HG02588 (cell line): ENCODE measurements around the gene CCM2.
"Not testable (repeated sequence)": the region's sequence is repeated elsewhere in the genome, so short reads cannot be mapped to it uniquely, and the experiment has no call there.

Source experiments
- ATAC-seq: cut with Tn5 transposase; IDR thresholded peaks from one replicate; pipeline ENCODE4 v1.9.1; 2021; ENCODE audit warnings: mild to moderate bottlenecking, moderate library complexity; ENCODE audit not compliant: unreplicated experiment

CCM2 gene

DNA sequence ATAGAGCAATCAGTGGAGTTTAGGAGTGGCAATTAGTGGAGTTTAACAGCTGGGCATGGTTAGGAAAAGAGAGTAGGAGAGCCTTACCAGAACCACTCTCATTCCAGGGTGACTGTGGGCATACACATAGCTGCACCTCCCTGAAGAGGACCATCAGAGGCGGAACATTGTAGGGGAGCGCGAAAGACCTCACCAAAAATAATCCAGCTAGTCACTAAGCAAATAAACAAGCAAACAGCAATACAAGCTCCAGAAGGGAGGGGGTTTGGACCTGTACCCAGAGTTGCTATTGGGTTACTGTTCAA, 92.9 kb downstream of the CCM2 start:
- ATAC-seq, result no peak

DNA sequence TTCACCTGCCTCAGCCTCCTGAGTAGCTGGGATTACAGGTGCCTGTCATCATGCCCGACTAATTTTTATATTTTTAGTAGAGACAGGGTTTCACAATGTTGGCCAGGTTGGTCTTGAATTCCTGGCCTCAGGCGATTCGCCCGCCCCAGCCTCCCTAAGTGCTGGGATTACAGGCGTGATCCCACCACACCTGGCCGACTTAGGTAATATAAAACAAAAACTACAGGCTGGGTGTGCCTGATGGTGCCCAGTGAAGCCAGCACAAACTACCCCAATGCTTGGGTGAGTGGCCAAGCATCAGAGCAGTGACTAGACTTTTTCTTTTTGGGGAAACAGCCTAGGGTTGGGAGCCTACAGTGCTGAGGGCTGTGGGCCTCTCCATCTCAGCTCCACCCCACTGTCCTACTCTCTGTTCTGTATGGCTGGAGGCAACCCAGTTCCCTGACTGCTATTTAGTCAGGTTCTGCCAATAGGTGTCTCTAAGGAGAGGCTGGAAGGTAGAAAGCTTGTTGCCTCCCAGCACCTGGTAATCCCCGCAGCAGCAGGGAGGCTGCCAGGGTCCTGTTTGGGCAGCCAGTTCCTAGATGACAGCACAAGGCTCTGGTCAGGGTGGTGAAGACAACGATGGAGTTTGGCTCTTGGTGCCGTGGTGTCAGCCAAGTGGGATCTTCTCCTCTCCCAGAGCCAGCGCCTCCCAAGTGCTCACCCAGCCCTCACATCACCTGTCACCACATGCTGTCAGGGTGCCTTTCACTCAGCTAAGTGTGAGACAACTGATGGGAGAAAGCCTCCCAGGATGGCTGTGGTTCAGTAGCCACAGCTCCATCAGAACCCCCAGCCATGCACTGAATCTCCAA, 99.2 kb downstream of the CCM2 start:
- ATAC-seq, result no peak

DNA sequence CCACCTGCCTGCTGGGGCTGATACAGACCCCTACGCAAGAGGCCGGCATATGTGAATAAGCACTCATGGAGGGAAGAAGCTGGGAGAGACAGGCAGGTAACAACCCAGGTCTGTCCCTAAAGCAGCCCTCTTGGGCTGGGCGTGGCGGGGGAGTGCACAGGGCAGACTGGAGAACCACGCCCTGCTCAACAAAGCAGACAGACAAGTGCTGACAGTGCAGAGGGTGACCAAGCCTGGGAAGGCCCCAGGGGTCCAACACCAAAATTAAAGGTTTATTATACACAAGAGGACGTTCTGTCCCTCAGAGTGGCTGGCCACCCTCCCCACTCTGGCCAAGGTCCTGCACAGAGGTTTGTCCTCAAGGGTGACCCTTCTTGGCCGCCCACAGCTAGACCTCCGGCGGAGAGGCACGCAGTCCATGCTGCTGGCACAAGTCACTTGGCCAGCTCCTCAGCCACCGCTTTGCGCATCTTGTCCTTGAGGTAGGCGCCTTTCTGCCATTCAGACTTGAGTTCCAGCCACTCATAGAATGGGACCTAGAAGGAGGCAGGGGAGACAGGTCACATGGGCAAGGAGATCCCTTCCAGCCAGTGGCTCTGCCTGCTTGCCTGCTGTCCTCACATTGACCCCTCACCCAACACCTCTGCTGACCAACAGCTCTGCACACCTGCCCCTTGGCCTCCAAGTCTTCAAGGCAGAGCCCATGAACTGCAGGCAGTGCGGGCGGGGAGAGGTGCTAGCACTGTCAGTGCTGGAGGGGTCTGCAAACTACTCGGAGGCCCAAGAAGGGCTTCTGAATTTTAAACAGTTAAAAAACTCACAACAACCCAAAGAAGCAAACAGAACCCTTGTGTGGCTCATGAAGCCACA, 100.1 kb downstream of the CCM2 start:
- ATAC-seq, result no peak

DNA sequence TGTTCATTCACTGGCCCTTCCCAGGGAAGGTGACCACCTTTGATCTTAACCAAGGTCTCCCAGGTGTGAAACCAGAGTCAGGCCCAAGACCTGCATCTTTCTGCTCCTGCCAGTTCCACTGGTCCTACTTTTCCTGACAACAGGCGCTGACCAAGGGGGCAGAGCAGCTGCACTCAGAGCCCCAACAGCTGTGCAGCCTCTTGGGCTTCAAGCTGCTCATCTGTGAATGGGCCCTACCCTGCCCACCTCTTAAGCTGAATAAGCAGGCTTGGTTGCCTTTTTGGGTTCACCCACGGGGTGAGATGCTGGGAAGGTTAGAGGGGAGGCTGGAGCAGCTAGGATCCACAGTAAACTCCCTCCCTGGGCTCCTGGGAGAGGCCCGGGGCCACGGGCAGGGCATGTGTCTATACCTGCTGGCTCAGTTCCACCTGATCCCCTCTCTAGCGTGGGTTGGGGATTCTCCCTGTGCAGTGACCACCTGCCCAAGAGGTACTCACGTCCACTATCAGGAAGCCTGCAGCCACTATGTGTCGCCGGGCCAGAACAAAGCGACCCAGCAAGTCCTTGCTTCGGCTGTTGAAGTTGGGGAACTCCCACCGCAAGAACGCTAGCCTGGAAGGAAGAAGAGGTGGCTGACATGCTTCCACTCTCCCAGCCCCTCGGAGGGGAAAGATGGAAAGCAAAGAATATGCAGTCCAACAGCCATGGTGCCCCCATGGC, 100.9 kb downstream of the CCM2 start:
- ATAC-seq, result no peak

DNA sequence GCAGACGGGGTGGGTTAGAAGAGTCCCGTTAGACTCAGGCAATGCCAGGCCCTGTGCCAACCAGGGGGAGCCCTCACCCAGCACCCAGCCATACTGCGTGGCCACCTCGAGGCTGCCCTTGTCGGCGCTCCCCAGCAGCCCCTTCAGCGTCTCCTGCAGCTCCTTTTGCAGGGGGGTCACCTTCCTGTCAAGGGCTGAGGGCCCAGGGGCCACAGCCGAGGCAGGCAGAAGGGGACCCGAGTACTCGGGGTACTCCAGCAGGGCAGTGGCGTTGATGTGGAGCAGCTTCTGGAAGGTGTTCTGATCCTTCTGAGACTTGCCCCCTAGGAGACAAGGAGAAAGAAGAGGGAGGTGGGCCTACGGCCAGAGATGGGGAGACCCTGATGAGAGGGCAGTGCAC, 101.7 kb downstream of the CCM2 start:
- ATAC-seq, result no peak

DNA sequence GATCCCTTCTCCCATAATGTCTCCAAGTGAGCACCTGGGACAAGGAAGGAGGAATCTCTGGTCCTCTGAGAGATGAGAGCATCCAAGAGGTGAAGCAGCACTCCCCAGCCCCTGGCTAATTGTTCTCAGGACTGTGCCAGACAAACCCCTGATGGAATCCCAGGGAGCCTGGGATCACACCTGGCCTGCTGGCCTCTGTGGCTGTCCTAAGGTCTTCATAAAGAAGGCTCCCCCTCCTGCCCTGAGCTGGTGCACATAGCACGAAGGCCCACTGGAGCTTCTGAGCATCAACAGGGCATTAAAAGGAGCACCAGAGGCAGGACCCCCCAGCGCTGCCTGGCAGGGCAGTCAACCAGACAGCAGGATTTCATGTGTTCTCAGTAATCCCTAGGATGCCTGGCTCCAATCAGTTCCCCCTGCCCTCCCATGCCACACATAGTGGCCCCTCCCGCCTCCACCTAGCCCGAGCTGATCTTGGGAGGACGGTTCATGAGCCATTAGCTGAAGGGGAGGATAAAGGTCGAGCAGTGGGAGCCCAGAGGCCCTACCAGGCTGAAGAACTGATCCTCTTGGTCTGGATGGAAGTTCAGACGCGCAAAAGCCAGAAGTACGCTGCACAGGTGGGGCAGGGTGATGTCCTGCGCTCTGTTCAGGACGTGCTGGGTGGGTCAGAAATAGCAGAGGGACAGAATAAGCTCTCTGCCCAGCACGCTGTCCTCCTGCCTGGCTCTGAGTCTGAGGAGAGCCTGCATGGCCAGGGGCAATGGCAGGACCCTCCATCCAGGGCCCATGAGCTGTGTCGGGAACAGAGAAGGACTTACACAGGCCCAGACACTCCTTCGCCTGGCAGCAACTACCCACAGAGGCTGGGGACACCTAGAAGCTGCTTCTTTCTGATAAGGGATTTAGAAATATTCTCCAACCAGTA, 103.0 kb downstream of the CCM2 start:
- ATAC-seq, result no peak

DNA sequence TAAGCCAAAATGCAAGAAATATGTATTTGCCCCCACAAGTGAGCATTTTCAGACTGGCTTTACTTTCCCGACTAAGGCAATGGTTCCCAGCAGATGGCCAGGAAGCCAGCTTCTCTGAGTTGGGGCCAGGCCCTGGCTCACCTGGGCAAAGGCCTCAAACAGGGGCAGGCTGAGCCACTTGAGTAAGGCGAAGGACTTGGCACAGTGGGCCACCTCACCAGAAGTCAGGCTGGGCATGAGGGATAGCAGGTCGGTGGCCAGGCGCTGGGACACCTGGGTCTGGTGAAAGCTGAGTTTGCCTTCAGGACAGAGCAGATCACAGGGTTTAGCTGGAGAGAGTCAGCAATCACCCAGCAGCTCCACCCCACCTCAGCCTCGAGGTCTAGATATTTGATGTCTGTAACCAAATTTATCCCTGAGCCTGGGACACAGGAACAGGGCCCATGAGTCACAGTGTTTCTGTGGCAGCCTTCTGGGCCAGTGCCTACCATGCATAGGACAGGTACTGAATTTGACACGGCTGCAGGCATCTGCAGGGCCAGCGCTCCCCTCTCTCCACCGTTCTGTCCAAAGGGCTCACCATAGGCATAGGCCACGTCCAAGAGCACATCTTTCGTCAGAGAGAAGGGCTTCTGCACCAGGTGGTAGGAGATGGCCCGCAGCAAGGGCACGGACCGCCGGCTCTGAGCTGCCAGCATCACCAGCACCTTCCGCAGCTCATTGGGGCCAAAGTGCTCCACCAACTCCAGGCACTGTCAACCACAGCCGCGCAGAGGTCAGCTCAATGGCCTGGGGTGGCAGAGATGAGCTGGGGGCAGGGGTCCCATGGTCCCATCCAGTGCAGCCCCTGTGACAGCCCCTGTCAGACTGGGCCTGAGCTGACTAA, 104.2 kb downstream of the CCM2 start:
- no peak for ATAC-seq

DNA sequence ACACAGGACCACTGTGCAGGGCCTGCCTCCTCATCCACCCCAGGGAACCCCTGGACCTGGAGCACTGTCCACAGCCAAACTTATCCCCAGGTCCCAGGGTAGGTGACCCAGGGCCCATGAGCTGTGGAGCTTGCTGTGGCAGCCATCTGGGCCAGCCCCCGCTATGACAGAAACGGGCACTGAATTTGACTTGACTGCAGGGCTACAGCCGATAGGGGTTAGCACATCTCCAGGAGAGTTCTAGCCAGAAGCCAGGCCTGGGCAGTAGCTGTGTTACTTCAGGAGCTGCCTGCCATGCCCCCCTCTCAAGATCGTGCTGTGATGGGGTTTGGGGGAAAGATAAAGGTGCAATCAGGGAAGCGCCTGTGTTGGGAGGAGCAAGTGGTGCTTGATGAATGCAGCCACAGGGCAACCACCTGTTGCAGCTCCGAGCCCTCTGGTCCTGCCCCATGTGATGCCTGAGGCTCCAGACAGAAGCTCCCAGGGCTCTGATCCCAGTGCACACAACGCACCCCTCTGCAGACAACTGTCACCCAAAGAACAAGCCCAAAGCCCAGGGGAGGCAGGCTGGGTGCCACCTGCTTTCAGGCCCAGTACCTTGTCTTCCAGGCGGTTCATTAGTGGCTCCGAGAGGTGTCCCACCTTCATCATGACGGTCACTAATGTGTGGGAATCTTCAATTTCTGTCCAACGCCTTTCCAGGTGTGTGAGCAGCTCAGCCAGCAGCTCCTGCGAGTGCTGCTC, 105.0 kb downstream of the CCM2 start:
- ATAC-seq, result no peak

DNA sequence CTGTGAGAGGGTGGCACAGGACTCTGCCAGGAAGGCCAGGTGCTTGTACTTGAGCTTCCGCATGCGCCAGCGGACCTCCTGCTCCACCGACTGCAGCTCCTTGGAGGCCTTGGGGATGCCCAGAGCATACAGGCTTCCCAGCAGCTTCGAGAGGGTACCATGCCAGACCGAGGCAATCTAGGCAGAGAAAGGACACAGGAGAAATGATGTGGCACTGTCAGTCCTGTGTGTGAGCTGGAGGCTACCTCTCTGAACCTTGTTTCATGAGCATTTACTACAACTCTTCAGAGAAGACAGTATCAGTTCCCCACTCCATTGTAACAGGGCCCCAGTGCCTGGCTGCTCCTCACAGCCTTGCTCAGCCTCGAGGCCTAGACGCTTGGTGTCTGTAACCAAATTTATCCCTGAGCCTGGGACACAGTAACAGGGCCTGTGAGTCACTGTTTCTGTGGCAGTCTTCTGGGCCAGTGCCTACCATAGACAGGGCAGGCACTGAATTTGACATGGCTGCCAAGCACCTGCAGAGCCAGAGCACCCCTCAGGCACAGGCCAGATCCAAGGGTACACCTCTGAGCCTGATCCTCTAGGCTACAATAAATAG, 105.7 kb downstream of the CCM2 start:
- ATAC-seq, result no peak

DNA sequence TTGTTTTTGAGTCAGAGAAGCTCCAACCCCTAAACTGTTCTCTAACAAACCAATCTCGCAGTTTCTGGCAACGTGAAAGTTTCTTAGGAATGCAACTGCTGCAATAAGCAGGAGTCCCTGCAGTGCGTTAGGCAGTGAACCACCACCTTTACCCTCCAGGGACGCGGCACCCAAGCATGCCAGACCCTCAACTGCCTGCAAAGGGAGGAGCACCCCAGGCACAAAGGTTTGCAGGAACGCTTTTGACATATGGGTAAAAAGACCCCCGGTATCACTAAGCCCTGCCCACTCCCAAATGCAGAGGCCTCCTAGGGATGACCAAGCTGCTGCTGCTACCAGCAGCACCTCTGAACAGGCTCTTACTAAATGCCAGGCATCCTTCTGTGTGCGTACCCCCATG, 106.8 kb downstream of the CCM2 start:
- no peak for ATAC-seq

DNA sequence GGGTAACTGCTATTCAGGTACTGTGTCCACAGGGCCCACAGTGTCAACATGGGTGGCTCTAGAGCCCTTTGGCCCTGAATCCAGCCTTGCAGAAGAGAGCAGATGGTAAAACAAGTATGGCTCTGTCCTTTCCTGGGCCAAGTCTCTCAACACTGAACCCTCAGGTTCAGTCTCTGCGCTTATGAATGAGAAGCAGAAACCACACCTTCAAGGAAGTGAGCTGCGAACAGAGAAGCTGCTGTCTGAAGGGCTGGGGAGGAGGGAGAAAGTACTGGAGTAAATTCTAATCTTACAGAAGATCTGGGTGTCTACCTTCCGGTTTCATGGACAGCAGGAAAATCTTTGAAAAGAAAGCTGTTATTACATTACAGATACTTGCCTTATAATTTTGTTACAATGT, 107.4 kb downstream of the CCM2 start:
- no peak for ATAC-seq

DNA sequence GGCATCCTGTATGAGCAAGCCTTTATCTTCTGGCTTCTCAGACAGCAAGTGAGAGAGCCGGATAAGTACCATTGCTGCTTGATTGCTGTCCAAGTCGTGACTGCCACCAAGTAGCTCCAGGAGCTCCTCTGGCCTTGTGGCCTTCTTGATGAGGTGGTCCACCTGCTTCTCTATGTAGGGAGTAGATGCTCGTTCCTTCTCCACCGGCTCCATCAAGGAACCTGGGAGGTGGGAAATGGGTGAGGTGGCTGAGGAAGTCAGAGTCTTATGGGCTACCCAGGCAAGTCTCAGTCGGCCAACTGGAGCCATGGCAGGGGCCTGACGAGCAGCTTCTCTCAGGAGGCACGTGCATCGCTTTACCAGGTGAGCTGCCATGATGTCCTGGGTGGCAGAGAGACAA, 108.9 kb downstream of the CCM2 start:
- ATAC-seq, result no peak

DNA sequence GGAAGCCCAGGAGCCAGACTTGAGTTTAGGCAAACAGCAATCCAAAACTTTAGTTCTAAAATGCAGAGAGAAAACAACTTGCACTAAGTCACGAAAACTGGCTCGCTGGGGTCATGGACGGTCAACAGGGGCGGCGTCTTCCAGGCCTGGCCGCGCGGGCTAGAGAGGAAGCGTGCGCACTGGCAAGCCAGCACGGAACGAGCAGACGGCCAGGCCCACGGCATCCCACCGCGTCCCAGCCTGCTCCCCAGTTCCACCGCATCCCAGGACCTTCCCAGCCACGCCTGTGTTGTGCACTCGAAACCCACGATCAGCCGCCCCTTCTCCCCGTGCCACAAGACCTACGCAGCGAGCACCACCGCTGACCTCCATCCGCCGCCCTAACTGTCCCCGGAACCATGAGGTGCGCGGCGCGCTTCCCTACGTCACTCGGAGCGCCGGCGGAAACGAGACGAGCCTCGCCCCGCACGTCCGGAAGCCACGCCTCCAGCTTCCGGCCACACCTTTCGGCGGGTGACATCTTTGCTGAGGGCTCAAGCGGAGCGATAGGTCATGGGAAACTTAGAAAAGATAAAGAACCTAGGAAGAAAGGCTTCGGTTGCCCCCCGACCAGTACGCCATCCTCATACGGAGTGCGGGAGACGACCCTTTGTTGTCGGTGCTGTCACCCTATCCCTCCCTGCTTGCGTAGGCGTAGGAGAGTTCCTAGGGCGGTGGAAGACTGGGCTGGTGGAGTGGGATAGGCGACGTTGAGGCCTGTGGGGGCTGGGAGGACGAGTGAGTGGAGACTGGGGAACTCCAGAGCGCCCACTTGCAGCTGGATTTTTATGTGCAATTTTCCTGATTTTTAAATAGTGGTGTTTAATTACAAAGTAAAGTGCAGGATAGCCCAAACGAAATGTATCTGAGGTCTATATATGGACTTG, 111.6 kb downstream of the CCM2 start, which contains the start of gene TBRG4:
Gene TBRG4 (minus strand): TSS at position 400 of the 926 bp plus-strand sequence. CDS start 2,460 bp downstream, outside the sequence.
- ATAC-seq, result peak; percentile 95

DNA sequence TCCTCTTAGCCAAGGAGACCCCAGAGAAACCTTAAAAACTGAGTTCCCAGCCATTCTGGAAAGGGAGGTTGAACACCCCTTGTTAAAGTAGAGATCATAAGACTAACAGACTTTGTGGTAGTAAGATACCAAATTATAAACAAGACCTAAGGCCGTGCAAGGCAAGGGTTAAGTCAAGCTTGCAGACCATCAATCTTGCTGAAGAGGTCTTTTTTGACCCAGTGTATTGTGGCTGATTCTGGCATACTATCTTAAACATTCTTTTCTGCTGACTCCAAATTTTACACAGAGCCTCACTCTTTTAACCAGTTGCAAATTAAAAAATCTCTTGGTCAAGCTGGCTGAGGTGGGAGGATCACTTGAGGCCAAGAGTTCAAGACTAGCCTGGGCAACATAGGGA, 112.6 kb downstream of the CCM2 start:
- ATAC-seq, result no peak

DNA sequence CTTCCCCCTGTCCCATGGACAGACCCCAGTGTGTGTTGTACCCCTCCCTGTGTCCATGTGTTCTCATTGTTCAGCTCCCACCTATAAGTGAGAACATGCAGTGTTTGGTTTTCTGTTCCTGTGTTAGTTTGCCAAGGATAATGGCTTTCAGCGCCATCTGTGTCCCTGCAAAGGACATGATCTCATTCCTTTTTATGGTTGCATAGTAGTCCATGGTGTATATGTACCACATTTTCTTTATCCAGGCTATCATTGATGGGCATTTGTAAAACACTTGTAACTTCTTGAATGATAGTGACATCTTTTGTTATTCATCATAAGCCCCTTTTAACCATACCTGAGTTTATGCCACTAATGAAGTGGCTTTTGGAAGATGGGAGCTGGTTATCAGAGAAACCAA, 114.3 kb downstream of the CCM2 start:
- not testable (repeated sequence) for ATAC-seq

DNA sequence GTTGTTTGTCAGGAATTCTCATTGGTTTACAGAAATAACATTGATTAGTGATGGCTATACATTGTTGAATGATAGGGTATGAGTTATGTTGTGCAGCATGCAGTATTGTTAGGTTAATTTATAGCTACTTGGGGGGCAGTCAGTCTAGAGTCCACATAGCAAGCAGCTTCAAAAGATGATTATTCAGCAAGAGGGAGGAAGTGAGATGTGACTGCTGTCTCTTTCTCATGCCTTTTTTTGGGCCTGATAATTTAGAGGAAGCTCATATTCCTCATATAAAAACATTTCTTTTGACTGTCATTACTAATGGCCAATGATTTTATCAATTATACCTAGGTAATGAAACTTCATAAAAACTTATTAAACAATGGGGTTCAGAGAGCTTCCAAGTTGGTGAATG, 114.9 kb downstream of the CCM2 start:
- no peak for ATAC-seq

DNA sequence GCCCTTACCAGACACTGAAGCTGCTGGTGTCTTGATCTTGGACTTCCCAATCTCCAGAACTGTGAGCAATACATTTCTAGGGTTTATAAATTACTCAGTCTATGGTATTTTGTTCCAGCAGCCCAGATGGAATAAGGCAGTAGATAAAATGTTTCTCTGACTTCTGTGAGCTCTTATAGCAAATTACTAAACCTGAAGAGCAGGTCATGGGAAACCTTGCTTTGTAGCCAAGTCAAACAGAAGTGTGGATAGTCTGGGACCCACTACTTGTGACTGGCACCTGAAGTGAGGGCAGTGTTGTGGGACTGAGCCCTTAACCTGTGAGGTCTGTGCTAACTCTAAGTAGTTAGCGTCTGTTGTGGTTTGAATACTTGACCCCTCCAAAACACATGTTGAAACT, 116.0 kb downstream of the CCM2 start:
- ATAC-seq, result no peak
